ENCODE measurements around the gene PLA2G2C.
"Not testable (repeated sequence)": the region's sequence is repeated elsewhere in the genome, so short reads cannot be mapped to it uniquely, and the experiment has no call there.

The PLA2G2C gene, protein sequence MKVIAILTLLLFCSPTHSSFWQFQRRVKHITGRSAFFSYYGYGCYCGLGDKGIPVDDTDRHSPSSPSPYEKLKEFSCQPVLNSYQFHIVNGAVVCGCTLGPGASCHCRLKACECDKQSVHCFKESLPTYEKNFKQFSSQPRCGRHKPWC

DNA sequence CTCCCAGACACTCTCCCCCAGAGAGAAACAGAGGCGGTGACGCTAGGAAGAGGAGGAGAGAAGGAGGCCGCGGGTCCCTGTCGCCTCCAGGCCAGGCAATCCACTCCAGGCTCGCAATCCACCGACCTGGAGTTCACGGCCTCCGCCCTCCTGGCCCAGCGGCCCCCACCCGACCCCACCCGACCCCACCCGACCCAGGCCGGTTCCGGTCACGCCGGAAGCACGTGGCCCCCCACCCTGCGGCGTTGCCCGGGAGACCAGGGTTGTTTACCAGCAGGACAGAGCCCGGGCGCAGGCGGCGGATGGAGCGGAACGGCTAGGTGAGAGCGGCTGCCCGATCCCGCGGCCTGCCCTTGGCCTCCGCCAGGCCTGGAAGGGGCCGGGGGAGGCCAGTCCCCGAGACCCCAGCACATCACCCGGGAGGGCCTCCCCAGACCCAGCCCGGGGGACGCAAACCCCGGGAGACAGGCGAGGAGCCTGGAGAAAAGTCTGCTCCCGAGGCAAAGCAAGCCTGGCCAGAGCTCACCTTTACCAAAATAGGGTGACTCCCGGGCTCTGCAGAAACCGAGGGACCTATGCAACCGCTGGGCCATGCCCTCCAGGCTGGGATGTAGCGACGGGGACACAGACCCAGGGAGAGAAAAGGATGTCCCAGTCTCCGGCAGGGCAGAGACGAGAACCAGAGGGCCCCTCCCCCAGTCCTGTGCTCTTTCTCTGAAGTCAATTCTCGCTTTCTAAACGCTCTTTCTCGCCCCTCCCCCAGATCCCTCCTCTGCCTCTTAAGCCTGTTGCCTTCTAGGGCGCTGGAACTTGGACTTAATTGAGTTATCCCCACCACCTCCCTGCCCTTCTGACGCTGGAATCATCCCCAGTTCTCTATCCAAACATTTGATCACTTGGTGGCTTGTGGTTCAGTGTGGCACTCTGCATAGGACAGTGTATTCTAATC is at the start of gene PLA2G2C, which contains the start of gene UBXN10:
Gene PLA2G2C, minus strand, starts transcription at position 685 of the 949 bp plus-strand sequence. CDS start 9,155 bp downstream, outside the sequence.
Gene UBXN10, plus strand, starts transcription at position 263 of the 949 bp plus-strand sequence. CDS start 4,466 bp downstream, outside the sequence.
- DNase-seq (ENCODE audit: low spot score): no peak

DNA sequence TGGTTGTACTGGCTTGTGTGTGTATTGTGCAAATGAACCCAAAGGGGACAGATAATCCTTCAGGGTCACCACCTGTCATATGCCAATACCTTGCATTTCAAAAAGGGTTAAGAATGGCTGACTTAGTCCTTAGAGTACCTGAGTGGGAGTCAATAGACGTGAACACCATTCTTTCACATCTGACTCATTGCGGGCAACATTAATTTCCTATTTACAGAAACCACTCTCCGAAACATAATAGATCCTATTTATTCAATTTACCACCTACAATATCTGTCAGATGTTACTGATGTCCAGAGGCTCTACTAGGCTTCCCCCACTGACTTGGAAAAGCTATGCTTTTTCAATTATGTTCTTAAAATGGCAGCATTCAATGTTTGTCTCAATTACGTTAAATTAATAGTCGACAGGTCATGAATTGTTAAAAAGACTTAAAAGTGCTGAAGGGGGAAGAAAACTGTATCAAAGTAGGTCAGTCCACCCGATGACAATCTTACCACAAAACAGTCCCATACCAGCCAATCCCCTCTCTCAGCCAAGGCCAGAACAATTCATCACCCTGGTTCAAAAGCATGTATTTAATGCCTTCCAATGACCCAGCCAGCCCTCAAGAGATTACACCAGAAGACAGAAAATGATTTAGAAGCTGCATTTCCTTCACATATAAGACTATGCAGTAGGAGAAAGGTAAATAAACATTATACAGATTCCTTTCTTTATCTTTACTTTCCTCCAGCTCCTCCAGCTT is 48.6 kb upstream of the PLA2G2C start:
- DNase-seq (ENCODE audit: low spot score): no peak

DNA sequence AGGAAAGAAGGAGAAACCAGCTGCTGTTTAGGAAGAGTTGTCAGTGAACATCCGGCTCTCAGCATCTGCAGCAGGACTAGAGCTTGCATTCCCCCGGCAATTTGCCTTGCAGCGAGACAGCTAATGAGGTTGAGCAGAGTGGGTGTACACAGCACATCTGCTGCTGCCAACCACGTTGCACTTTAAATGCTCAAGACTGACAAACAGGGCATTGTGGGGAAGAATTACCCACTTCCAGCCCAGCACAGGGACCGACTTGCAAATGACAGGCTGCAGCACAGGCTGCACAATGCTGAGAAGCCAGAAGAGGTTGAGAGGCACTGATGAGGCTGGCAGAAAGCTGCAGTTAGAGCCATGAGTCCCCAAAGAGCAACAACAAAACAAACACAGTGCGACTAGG is 47.5 kb upstream of the PLA2G2C start:
- DNase-seq (ENCODE audit: low spot score): no peak

DNA sequence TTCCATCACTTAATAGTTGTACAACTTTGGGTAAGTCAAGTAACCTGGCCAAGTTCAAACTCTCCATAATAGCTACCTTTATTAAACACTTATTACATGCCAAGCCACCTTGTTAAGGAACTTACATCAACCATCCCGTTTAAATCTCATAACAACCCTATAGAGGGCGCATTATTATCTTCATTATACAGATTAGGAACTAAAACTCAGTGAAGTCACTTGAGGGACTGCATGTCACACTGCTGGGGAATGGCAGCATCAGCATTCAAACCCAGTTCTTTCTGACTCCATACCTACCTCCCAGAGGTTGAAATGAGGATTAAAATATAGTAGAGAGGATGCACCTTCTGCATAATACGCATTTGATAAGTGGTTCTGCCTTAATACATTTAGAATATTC is 47.1 kb upstream of the PLA2G2C start:
- peak; percentile 23 for DNase-seq (ENCODE audit: low spot score)

DNA sequence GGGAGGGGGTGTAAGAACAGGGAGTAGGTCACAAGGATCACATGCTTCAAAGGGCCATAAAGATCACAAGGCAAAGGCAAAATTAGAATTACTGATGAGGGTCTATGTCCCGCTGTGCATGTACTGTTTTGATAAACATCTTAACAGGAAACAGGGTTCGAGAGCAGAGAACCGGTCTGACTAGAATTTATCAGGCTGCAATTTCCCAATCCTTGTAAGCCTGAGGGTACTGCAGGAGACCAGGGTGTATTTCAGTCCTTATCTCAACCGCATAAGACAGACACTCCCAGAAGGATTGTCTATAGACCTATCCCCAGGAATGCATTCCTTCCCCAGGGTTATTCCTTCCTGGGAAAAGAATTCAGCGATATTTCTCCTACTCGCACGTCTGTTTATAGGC is 46.2 kb upstream of the PLA2G2C start:
- not testable (repeated sequence) for DNase-seq (ENCODE audit: low spot score)

DNA sequence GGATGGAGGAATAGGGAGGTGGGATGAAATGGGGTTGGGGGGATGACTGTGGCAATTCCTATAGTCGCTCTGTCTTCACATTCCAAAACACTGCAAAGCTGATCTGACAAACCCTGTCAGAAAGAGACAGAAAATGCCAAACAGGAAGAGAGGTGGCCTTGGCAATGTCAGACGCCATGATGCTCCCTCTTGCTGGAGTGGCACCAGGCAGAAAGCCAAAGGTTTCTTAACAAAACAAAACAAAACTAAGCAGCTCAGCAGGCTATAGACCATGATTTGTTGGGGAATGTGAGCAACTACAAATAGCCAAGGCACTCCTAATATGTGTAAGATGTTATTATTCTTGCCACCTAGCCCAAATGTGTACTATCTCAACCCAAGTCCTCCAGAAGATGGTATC is 42.9 kb upstream of the PLA2G2C start:
- DNase-seq (ENCODE audit: low spot score): no peak

DNA sequence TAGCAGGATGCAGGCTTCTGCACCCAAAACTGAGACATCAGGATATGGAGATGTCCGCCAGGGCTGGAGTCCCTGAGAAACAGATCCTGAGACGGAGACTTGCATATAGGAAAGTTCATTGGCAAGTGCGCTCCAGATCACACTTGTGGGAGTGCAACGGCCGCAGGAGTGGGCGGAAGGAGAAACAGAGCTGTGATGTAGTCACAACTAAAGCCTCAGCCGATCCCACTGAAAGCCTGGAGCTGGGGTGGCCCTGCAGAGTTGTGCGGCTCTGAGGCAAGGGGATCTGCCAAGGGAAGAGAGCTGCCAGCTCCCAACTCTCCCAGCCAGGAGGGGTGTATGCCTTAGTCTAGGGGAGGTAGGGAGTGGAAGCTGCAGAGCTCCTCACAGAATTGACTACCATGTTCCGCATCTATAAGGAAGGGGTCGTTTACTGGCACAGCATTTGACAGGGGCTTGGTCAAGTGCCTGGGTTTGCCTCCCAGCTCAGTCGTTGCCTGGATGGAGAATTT is 42.1 kb upstream of the PLA2G2C start:
- no peak for DNase-seq (ENCODE audit: low spot score)

DNA sequence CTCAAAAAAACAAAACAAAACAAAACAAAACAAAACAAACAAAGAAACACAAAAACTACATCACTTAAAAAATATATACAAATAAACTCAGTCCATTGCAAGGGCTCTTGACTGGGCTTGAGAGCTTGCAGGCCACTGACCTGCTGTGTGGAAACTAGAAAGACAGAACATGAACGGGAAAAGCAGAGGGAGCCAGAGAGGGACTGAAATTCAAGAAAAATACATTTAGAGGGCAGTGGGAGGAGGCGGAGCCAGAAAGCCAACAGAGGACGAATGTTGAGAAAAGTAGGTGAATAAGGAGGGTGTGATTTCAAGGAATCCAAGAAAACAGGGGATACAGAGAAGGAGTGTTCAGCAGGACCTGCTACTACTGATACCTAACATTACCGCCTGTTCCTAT is 41.4 kb upstream of the PLA2G2C start:
- no peak for DNase-seq (ENCODE audit: low spot score)

DNA sequence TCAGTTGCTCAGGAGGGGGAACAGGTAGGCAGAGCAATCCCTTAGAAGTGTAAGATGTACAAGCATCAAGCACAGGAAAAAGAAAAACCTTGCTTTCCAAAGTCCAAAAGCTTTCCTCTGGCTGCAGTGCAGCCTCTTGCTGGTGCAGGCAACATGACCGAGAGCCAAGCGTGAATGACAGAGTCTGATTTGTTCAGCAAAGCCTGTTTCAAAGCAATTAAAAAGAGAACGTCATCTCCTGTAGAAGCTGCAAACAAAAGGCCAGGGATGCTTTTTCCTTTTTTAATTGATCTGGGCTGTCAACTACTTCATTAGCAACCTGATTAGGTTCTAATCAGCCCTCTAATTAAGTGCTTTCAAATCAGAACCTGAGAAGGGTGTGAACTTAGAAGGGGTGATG is 38.2 kb upstream of the PLA2G2C start:
- no peak for DNase-seq (ENCODE audit: low spot score)

DNA sequence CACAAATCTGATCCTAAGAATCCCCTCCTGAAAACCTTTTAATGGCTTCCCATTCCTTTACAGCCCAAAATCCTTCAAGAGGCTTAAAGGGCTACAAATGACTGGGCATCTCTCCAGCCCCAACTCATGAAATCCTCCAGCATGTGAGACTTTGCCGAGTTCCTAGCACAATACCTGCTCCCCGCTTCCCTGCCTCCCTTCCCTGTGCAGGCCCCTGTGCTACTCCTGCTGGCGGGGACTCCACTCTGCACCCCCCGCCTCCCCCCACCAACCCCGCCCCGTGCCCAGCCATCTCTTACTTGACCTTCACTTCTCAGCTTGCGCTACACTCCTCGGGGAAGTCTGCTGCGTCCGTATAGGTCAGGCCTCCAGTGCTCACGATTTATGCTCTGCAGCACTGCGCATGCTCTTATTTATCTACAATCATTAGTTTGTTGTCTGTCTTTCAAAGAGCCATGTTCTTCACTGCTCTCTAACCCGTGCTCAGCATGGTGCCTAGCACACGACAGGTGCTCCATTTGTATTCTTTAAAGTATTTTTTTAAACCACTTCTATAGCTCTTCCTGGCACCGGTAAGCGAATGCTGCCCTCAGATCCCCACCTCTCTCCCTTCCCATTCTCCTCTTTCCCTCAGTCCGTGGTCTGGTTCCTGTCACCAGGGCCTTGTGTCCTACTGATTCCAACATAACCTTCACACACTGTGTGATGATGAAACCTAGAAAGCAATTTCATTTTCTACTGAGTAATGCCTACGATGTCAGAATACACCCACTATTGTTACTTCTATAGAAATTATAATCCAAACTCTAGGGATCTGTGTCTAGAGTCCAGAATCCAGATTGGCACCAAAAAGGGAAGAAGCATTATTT is 37.5 kb upstream of the PLA2G2C start:
- DNase-seq (ENCODE audit: low spot score): no peak

DNA sequence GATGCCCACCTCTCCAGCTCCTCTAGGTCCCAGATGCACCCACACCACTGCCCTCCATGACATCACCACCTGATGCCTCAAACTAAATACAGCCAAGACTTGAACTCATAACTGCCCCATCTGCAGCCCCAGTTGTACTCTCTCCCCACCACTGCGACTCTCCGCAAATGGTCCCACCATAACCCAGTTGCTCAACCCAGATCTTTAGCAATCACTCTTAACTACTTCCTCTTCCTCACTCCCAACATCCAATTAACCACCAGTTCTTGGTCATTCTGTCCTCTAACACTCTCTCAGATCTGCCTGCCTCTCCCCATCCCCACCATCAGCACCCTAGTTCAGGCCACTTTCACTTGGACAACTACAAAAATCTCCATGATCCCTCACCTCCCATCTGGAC is 36.8 kb upstream of the PLA2G2C start:
- DNase-seq (ENCODE audit: low spot score): no peak

DNA sequence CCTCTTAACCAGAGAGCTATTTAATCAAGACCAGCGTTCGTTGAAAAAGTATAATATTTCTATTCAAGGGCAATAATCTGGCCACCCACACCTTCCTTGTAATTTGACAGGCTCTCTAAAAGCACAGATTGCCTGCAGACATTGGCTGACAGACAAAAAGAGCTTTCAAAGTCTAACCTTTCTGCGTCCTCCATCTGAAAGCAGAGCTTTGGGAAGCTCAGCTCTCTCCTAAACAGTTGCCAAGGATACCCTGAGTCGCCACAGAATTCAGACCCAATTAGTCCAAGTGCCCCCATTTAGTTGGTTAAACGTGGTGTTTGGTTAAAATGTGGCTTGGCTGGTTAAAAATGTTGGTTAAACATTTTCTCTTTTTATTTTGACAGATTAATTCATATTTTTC is 33.7 kb upstream of the PLA2G2C start:
- no peak for DNase-seq (ENCODE audit: low spot score)

DNA sequence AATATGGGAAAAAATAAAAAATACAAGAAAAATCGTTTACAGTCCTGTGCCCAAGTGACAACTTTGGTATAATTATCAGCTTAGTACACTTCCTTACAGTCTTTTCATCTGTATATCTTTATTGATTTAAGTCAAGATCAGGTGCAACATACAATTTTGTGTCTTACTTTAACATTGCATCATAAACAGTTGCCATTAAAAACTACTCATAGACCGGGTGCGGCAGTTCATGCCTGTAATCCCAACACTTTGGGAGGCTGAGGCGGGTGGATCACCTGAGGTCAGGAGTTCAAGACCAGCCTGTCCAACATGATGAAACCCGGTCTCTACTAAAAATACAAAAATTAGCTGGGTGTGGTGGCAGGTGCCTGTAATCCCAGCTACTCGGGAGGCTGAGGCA is 32.7 kb upstream of the PLA2G2C start:
- DNase-seq (ENCODE audit: low spot score): not testable (repeated sequence)

DNA sequence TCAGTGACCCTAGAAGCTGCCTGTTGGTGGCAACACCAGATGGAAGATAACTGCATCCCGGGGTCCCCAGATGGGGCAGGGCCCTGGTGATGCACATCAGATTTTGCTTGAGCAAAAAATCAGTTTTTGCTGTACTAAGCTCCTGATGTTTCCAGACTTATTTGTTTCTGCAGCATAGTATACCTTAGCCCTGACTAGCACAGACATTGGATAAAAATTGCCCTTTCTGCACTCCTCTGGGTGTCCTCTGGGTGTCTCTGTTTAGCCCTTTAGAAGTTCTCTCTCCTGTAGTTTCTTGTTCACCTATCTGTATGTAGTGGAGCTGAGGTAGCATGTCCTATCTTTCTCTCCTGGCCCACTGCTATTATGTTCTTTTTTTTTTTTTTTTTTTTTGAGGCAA is 30.3 kb upstream of the PLA2G2C start:
- DNase-seq (ENCODE audit: low spot score): no peak

DNA sequence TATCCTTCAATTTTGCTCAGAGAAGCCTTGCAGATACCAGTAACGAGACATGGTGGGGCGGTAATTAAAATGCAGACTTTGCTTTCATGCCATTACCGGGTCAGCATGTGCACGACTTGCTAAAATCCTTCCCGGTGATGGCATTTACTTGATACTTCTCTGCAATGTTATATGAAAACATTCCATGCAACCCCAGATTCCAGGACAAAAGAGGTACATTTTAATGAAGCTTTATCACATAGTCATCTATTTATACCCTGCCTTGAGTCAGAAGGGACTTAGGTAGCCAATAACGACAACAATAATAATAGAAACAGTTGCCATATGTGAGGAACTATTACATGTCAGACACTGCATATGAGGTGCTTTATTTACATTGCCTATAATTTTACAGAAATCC is 29.4 kb upstream of the PLA2G2C start:
- DNase-seq (ENCODE audit: low spot score): no peak

DNA sequence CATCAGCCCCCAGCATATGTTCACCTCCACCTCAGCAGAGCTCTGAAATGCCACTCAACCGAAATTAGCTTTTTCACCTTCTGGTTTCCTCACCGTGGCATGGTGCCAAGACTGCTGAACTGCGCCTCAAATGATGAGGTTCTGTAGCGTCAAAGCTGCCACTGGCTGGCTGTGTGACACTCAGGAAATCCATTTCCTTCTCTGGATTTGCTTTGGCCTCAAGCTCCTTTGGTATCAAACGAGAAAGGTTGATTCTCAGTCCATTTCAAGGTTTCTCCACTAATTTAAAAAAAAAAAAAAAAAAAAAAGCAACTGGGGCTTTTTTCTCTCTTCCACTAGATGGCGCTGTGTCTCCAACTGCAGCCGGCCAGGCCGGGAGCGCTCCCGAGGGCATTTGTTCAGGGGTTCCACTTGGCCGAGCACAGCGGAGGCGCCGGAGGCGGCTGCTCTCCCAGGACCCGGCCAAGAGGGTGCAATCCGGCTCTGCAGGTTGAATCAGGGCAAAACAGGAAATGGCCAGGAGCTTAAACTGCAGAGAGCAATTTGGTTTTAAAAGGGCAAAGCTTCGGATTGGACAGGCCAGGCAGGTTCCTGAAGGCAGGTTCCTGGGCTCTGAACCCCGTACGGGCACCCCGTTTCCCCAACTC is 26.5 kb upstream of the PLA2G2C start:
- DNase-seq (ENCODE audit: low spot score): peak; percentile 72

DNA sequence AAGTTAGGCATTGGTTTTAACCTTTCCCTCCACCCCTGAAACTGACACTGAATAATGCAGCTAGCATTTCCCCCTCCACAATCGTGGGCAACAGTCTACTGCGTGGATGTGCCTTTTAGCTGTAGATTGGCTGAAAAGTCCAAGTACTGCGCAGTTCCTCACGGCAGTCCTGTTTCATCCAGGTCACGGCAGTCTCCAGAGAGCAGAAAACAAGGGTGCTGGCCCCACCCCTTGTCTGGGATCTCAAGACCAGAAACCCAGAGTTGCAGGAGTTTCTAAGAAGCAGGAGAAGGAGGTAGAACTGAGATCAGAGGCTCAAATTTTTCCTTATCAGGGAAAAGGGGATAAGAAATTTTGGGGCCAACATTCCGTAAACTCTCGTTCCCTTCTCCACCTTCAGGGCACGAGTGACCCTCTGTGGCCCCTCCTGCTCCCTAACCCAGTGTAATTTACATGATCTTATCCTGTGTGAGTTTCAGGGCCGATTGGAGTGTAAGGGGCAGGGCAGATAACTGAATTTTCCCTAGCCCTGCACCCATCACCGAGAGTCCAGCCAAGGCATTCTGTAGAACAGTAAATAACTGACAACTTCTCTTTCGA is 25.9 kb upstream of the PLA2G2C start:
- DNase-seq (ENCODE audit: low spot score): no peak

DNA sequence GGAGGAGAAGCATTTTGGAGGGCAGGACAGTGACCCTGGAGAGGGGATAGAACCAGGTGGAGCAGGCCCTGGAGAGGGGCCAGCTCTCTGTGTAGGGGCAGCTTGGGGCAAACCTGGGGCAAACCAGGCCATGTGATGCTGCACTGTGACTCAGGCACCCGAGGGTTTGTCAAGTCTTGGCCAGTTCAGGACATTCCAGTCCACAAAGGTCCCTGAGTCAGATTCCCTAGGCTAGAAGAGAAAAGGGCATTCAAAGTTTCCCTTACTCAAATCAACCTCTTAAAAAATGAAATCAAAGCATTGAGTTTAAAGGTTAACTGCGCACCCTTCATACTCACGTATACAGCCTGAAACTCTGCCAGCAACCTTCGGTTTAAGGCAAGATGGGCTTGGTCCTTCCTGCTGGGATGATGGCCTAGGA is 25.2 kb upstream of the PLA2G2C start:
- DNase-seq (ENCODE audit: low spot score): no peak

DNA sequence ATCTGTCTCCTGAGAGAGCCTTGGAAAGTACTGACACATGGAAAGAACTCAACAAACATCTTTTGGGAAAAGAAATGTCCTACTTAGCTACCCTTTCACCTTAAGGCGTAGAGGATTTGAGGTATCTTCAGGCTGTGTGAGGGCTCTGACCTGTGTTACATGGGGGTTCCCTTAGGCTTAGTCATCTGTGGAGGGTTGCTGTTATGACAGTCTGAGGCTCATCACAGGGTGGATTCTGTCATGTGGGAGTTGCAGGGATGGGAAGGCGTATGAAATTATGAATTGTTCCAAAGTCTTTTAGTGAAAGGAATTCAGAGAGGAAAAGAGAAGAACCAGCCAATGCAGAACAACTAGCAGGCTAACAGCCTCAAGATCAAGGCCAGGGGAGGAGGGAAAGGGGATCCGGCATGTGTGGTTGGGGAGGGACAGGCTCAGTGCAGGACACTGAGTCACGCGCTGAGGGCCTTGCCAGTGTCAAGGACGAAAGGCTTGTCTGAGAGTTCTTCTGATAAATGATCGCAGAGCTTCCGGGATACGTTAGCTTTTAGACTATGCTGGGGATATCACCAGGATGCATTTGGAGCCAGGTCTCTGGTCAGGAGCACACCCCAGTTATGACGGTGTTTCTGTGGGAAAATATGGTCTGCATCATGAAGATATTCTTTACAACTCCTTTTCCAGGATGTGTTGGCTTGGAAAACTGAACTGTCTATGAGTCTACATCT is 24.6 kb upstream of the PLA2G2C start:
- DNase-seq (ENCODE audit: low spot score): no peak

DNA sequence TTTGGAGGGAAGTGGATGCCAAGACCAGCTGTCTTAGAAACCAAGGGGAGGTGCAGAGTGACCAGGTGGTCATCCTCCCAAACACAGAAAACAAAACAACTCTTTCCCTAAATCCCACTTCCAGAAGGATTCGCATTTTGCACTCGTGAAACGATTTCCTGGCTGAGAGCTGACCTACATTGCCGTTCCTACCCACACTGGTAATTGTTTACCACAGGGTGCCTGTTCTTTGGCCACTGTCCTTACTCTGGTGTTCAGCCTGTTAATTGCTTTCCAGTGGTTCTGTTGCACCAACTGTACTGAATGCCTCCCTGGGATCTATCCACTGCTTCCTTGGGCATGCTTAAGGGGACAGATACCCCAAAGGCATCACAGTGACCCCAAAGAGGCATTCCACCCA is 23.2 kb upstream of the PLA2G2C start:
- no peak for DNase-seq (ENCODE audit: low spot score)

All from AG08396 (cell line).